GM23338 (cell line): ENCODE data around the gene SV2C. TPM values are rescaled to one million over a fixed set of nuclear protein-coding genes. Genes with fewer than 3 reads are reported as not detected.
A peak's percentile ranks its signal among the peaks of the same experiment; 100 is the strongest.

Source experiments
- ATAC-seq: fragments of 200-7000 bp; cut with Tn5 transposase; 3 replicates; pipeline ENCODE4 v1.9.1; 2020
- DNase-seq: peaks from one replicate; pipeline ENCODE4 v3.0.0-alpha.2; 2015; ENCODE audit warnings: low spot score
- H2AFZ ChIP-seq: fragments of 200-600 bp; sonication (generic); 2 replicates; pipeline ENCODE4 v1.8.0; 2016; ENCODE audit warnings: antibody characterized with exemption, mild to moderate bottlenecking, moderate library complexity
- H3F3A ChIP-seq: fragments of 200-600 bp; sonication (generic); replicated peaks from 2 replicates; pipeline ENCODE4 v1.8.0; 2017; ENCODE audit warnings: antibody characterized with exemption, mixed run types, low read depth
- H3K27ac ChIP-seq: fragments of 200-600 bp; sonication (generic); 2 replicates; pipeline ENCODE4 v1.6.1; 2016; ENCODE audit warnings: low read depth
- H3K27me3 ChIP-seq: fragments of 200-600 bp; sonication (generic); 2 replicates; pipeline ENCODE4 v1.8.0; 2016; ENCODE audit warnings: mild to moderate bottlenecking, mixed run types, moderate library complexity; ENCODE audit not compliant: insufficient read depth
- H3K36me3 ChIP-seq: fragments of 200-600 bp; sonication (generic); 2 replicates; pipeline ENCODE4 v1.8.0; 2016; ENCODE audit warnings: mild to moderate bottlenecking; ENCODE audit not compliant: insufficient read depth
- H3K4me1 ChIP-seq: fragments of 200-600 bp; sonication (generic); 2 replicates; pipeline ENCODE4 v1.8.0; 2016; ENCODE audit warnings: mild to moderate bottlenecking, moderate library complexity; ENCODE audit not compliant: insufficient read depth
- H3K4me2 ChIP-seq: fragments of 200-600 bp; sonication (generic); 2 replicates; pipeline ENCODE4 v1.7.1; 2017; ENCODE audit warnings: mixed run types
- H3K4me3 ChIP-seq: fragments of 200-600 bp; sonication (generic); 2 replicates; pipeline ENCODE4 v1.6.1; 2016; ENCODE audit warnings: mixed run types
- H3K79me2 ChIP-seq: fragments of 200-600 bp; sonication (generic); replicated peaks from 2 replicates; pipeline ENCODE4 v1.8.0; 2017; ENCODE audit warnings: mild to moderate bottlenecking; ENCODE audit not compliant: insufficient read depth
- H3K9me2 ChIP-seq: fragments of 200-600 bp; sonication (generic); 2 replicates; pipeline ENCODE4 v1.8.0; 2017; ENCODE audit not compliant: insufficient read depth
- H4K20me1 ChIP-seq: fragments of 200-600 bp; sonication (generic); replicated peaks from 2 replicates; pipeline ENCODE4 v1.8.0; 2017; ENCODE audit warnings: mild to moderate bottlenecking; ENCODE audit not compliant: insufficient read depth
- H3K27ac Mint-ChIP-seq: 2 replicates; pipeline ENCODE4 v1.8.0; 2020; ENCODE audit warnings: inconsistent platforms, mild to moderate bottlenecking, moderate library complexity, mixed read lengths
- H3K27me3 Mint-ChIP-seq: 3 replicates; pipeline ENCODE4 v1.8.0; 2022; ENCODE audit warnings: low read depth, mild to moderate bottlenecking, moderate library complexity, mixed read lengths, inconsistent platforms; ENCODE audit not compliant: insufficient read depth, poor library complexity
- H3K36me3 Mint-ChIP-seq: 3 replicates; pipeline ENCODE4 v1.8.0; 2021; ENCODE audit warnings: low read depth, mild to moderate bottlenecking, inconsistent platforms, moderate library complexity, mixed read lengths
- H3K4me1 Mint-ChIP-seq: 3 replicates; pipeline ENCODE4 v1.8.0; 2020; ENCODE audit warnings: mild to moderate bottlenecking, inconsistent platforms, mixed read lengths
- H3K4me3 Mint-ChIP-seq: 3 replicates; pipeline ENCODE4 v1.8.0; 2021; ENCODE audit warnings: moderate library complexity, mild to moderate bottlenecking, inconsistent platforms, mixed read lengths
- H3K9me3 Mint-ChIP-seq: 3 replicates; pipeline ENCODE4 v1.8.0; 2020; ENCODE audit warnings: moderate library complexity, mild to moderate bottlenecking, inconsistent platforms, mixed read lengths
- CREB1 ChIP-seq: fragments of 250-450 bp; sonication (Bioruptor Pico); IDR thresholded peaks from 2 replicates; pipeline ENCODE4 v1.5.0; 2020; ENCODE audit warnings: low read depth, mild to moderate bottlenecking, moderate library complexity
- ETS1 ChIP-seq: IDR thresholded peaks from 2 replicates; pipeline ENCODE4 v1.6.1; 2016; ENCODE audit warnings: antibody characterized with exemption
- EZH2 ChIP-seq: fragments of 200-600 bp; sonication (generic); IDR thresholded peaks from one replicate; pipeline ENCODE4 v1.8.0; 2017; ENCODE audit warnings: antibody characterized with exemption, mild to moderate bottlenecking, low read depth; ENCODE audit not compliant: unreplicated experiment
- EZH2phosphoT487 ChIP-seq: fragments of 200-600 bp; sonication (generic); IDR thresholded peaks from one replicate; pipeline ENCODE4 v1.8.1; 2018; ENCODE audit warnings: antibody characterized with exemption; ENCODE audit not compliant: unreplicated experiment
- JUNB ChIP-seq: IDR thresholded peaks from one replicate; pipeline ENCODE4 v1.6.1; 2016; ENCODE audit warnings: antibody characterized with exemption; ENCODE audit not compliant: unreplicated experiment
- NANOG ChIP-seq: IDR thresholded peaks from 2 replicates; pipeline ENCODE4 v1.6.1; 2016; ENCODE audit warnings: antibody characterized with exemption, borderline replicate concordance
- POLR2AphosphoS5 ChIP-seq: IDR thresholded peaks from 2 replicates; pipeline ENCODE4 v1.6.1; 2016; ENCODE audit warnings: antibody characterized with exemption, low read depth
- REST ChIP-seq: IDR thresholded peaks from one replicate; pipeline ENCODE4 v1.6.1; 2018; ENCODE audit warnings: antibody characterized with exemption; ENCODE audit not compliant: unreplicated experiment
- STAT1 ChIP-seq: IDR thresholded peaks from one replicate; pipeline ENCODE4 v1.6.1; 2016; ENCODE audit warnings: antibody characterized with exemption; ENCODE audit not compliant: unreplicated experiment
- ZNF331 ChIP-seq: fragments of 250-450 bp; sonication (Bioruptor Pico); IDR thresholded peaks from 2 replicates; pipeline ENCODE4 v1.5.0; 2020; ENCODE audit warnings: low read depth, mild to moderate bottlenecking, moderate library complexity
- ZNF462 ChIP-seq: fragments of 250-450 bp; sonication (Bioruptor Pico); IDR thresholded peaks from 2 replicates; pipeline ENCODE4 v1.5.0; 2020; ENCODE audit warnings: mild to moderate bottlenecking, moderate library complexity
- polyA plus RNA-seq: library from polyadenylated mRNA; unstranded; fragments of >200 nt; fragmentation: Nextera tagmentation; extraction: Ambion mirVana; gene quantifications from 2 replicates; pipeline ENCODE4 v1.2.1, GENCODE V29; 2016
- total RNA-seq: library from RNA; depleted of rRNA; stranded (reverse); fragments of >200 nt; shearing (Covaris generic); gene quantifications from 2 replicates; pipeline ENCODE4 v1.2.3, GENCODE V29; 2014

Gene SV2C
- total and polyA plus RNA-seq, 2 experiments from 2014 or later = 0.05 to 0.07 TPM

- TF ChIP-seq EZH2phosphoT487 = no peak
- no peak for TF ChIP-seq CREB1 (CRISPR knock-in tag)
- TF ChIP-seq POLR2AphosphoS5 = no peak
- no peak for TF ChIP-seq REST
Observed at GRCh38 chr5:76194340-76194739, 111.2 kb downstream of the SV2C start (continued).

- Mint-ChIP-seq H3K4me1 (peaks cover 49% of the 10 kb centered on the region), H3K27ac (no peak overlapping the region; the same call in 1 of the 2 replicates), H3K27me3 (peaks cover 2% of the 10 kb centered on the region), H3K4me3 (no peak overlapping the region; the same call in 2 of the 3 replicates), H3K36me3 (no peaks in the 10 kb centered on the region), H3K9me3 (no peaks in the 10 kb centered on the region)
- Histone ChIP-seq H3K4me2 (peak overlapping the region; percentile 58), H3K9me2 (0 out of 2 replicates have a peak, but pooled peaks cover 4% of the 10 kb centered on the region), H3K36me3 (no peaks in the 10 kb centered on the region), H3K4me3 (peak overlapping the region; percentile 19; the same call in 1 of the 2 replicates), H3K4me1 (peaks cover 49% of the 10 kb centered on the region), H4K20me1 (no peaks in the 10 kb centered on the region), H3F3A (no peaks in the 10 kb centered on the region), H3K27ac (0 out of 2 replicates have a peak overlapping the region, but pooled peaks have one; percentile 72), H3K27me3 (no peaks in the 10 kb centered on the region), H2AFZ (no peak overlapping the region), H3K79me2 (no peaks in the 10 kb centered on the region)
- no peak for ATAC-seq
- DNase-seq = no peak
- TF ChIP-seq STAT1 (no peak), EZH2 (no peak), JUNB (no peak), ETS1 (no peak), POLR2AphosphoS5 (no peak), ZNF462 (CRISPR knock-in tag) (no peak), CREB1 (CRISPR knock-in tag) (no peak), REST (no peak), NANOG (no peak), ZNF331 (CRISPR knock-in tag) (no peak)
Observed at GRCh38 chr5:76196457-76196856, 113.3 kb downstream of the SV2C start.
